Measurements from ENCODE around the gene BCAM. TPM values are rescaled to one million over a fixed set of nuclear protein-coding genes. Genes with fewer than 3 reads are reported as not detected.

BCAM gene
- total and polyA plus RNA-seq, 10 of the 15 experiments (the other 5 are each of a cell fraction or from before 2014, with no cell fraction given): 0.10 to 0.64 TPM; not detected in 8

DNA sequence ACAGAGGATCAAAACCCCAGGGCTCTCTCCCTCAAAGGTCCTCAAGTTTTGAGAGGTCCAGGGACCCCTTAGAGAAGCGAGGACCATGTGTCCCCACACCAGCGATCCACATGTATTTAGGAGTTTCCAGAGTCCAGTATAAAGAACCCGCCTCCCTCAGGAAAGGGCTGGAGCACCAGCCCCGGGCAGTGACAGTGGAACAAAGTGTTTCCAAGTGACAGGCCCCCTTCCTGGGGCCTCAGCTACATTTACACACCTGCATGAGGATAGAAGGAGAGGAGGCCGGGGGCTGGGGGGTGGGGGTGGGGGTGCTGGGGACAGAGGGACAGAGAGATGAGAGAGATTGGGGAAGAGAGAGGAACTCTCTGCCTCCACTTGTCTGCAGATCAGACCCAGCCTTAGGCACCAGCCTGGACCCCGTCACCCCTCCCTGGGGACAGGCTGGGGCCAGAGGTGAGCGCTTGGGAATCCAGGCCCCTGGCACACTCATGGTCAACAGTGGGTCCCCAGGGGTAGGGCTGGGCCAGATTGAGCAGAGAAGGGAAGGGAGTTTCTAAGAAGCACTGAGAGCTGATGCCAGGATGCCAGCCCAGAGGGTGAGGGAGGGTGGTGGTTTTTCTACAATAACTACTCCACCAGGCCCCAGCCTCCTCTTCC lies 802 bp downstream of the BCAM start:
- H3K4me3 ChIP-seq: no peak overlapping the region
- FAIRE-seq (no peak), ATAC-seq (no peak), DNase-seq (ENCODE audit: low read depth, low spot score) (no peak)
- TF ChIP-seq ZNF207 (IDR thresholded peaks at IDR 0.05; ENCODE audit: borderline replicate concordance) (no peak), ZSCAN29 (IDR thresholded peaks at IDR 0.05) (no peak), NFXL1 (IDR thresholded peaks at IDR 0.05; ENCODE audit: borderline replicate concordance) (no peak), EZH2 (IDR thresholded peaks at IDR 0.05; ENCODE audit: borderline replicate concordance, control insufficient read depth, low read depth, low read length) (no peak), CHD4 (IDR thresholded peaks at IDR 0.05) (no peak), EED (IDR thresholded peaks at IDR 0.05; ENCODE audit: low read depth) (no peak), BMI1 (IDR thresholded peaks at IDR 0.05; ENCODE audit: borderline replicate concordance) (no peak)
- TF ChIP-seq, protein P1, sequence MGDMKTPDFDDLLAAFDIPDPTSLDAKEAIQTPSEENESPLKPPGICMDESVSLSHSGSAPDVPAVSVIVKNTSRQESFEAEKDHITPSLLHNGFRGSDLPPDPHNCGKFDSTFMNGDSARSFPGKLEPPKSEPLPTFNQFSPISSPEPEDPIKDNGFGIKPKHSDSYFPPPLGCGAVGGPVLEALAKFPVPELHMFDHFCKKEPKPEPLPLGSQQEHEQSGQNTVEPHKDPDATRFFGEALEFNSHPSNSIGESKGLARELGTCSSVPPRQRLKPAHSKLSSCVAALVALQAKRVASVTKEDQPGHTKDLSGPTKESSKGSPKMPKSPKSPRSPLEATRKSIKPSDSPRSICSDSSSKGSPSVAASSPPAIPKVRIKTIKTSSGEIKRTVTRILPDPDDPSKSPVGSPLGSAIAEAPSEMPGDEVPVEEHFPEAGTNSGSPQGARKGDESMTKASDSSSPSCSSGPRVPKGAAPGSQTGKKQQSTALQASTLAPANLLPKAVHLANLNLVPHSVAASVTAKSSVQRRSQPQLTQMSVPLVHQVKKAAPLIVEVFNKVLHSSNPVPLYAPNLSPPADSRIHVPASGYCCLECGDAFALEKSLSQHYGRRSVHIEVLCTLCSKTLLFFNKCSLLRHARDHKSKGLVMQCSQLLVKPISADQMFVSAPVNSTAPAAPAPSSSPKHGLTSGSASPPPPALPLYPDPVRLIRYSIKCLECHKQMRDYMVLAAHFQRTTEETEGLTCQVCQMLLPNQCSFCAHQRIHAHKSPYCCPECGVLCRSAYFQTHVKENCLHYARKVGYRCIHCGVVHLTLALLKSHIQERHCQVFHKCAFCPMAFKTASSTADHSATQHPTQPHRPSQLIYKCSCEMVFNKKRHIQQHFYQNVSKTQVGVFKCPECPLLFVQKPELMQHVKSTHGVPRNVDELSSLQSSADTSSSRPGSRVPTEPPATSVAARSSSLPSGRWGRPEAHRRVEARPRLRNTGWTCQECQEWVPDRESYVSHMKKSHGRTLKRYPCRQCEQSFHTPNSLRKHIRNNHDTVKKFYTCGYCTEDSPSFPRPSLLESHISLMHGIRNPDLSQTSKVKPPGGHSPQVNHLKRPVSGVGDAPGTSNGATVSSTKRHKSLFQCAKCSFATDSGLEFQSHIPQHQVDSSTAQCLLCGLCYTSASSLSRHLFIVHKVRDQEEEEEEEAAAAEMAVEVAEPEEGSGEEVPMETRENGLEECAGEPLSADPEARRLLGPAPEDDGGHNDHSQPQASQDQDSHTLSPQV (IDR thresholded peaks at IDR 0.05): no peak
- TF ChIP-seq, protein P2, sequence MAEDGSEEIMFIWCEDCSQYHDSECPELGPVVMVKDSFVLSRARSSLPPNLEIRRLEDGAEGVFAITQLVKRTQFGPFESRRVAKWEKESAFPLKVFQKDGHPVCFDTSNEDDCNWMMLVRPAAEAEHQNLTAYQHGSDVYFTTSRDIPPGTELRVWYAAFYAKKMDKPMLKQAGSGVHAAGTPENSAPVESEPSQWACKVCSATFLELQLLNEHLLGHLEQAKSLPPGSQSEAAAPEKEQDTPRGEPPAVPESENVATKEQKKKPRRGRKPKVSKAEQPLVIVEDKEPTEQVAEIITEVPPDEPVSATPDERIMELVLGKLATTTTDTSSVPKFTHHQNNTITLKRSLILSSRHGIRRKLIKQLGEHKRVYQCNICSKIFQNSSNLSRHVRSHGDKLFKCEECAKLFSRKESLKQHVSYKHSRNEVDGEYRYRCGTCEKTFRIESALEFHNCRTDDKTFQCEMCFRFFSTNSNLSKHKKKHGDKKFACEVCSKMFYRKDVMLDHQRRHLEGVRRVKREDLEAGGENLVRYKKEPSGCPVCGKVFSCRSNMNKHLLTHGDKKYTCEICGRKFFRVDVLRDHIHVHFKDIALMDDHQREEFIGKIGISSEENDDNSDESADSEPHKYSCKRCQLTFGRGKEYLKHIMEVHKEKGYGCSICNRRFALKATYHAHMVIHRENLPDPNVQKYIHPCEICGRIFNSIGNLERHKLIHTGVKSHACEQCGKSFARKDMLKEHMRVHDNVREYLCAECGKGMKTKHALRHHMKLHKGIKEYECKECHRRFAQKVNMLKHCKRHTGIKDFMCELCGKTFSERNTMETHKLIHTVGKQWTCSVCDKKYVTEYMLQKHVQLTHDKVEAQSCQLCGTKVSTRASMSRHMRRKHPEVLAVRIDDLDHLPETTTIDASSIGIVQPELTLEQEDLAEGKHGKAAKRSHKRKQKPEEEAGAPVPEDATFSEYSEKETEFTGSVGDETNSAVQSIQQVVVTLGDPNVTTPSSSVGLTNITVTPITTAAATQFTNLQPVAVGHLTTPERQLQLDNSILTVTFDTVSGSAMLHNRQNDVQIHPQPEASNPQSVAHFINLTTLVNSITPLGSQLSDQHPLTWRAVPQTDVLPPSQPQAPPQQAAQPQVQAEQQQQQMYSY (CRISPR knock-in tag; IDR thresholded peaks at IDR 0.05): no peak
- TF ChIP-seq, protein P3, sequence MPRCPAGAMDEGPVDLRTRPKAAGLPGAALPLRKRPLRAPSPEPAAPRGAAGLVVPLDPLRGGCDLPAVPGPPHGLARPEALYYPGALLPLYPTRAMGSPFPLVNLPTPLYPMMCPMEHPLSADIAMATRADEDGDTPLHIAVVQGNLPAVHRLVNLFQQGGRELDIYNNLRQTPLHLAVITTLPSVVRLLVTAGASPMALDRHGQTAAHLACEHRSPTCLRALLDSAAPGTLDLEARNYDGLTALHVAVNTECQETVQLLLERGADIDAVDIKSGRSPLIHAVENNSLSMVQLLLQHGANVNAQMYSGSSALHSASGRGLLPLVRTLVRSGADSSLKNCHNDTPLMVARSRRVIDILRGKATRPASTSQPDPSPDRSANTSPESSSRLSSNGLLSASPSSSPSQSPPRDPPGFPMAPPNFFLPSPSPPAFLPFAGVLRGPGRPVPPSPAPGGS (IDR thresholded peaks at IDR 0.05; ENCODE audit: borderline replicate concordance, insufficient read depth, low read depth, low read length, poor library complexity, severe bottlenecking): no peak
- TF ChIP-seq, protein P4, sequence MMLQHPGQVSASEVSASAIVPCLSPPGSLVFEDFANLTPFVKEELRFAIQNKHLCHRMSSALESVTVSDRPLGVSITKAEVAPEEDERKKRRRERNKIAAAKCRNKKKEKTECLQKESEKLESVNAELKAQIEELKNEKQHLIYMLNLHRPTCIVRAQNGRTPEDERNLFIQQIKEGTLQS (IDR thresholded peaks at IDR 0.05; ENCODE audit: borderline replicate concordance, extremely low read depth, low read depth, low read length): no peak
- in situ Hi-C loops (cut with MboI) (no loop called here), intact Hi-C loops (cut with micrococcal nuclease; ENCODE audit: unreplicated experiment) (no loop called here)
- SMC1A ChIA-PET (ENCODE audit: uncharacterized antibody, unreplicated experiment): interaction anchor here (0.6 kb wide), 1 partner anchor 404 kb away, joined by 3 read pairs; no protein-coding TSS in a partner anchor
- no peak overlapping the region for H3K9ac ChIP-seq (ENCODE audit: control insufficient read depth, insufficient read depth, low read length)
- H3K4me1 ChIP-seq (ENCODE audit: control insufficient read depth, insufficient read depth, low read length): no peaks in the 10 kb centered on the region
- H3K4me2 ChIP-seq (ENCODE audit: control insufficient read depth, insufficient read depth): no peak overlapping the region
- H3K79me2 ChIP-seq (ENCODE audit: control insufficient read depth, insufficient read depth, low read length): no peaks in the 10 kb centered on the region
- no peaks in the 10 kb centered on the region for H4K20me1 ChIP-seq (ENCODE audit: control insufficient read depth, insufficient read depth)
- WGBS (ENCODE audit: insufficient coverage, insufficient replicate concordance, low lambda C conversion rate, missing lambda C conversion rate): 6% methylated on average over 6 of the region's 7 CpGs
- no peaks in the 10 kb centered on the region for H3K9me3 ChIP-seq (replicated peaks; ENCODE audit: control insufficient read depth, insufficient read depth, low read length)
- no peaks in the 10 kb centered on the region for H3K36me3 ChIP-seq (ENCODE audit: control insufficient read depth in 2 of 2, insufficient read depth in 2 of 2, low read length in 1 of 2)
- no peaks in the 10 kb centered on the region; a peak in 2 of 4 replicates for H3K27me3 ChIP-seq (replicated peaks in 1 of 2; ENCODE audit: control insufficient read depth in 2 of 2, insufficient read depth in 2 of 2, low read length in 1 of 2)
- CTCF ChIA-PET: interaction anchor here (3.7 kb wide), 1 partner anchor 86 kb away, joined by 16 read pairs; no protein-coding TSS in a partner anchor
- H3K27ac ChIP-seq (ENCODE audit: control insufficient read depth, insufficient read depth): no peak overlapping the region
- no TSS peak for BruUV-seq (replicated peaks)
- H2AFZ ChIP-seq (ENCODE audit: control insufficient read depth, low read depth, low read length): no peak overlapping the region
- RAD21 ChIA-PET (ENCODE audit: unreplicated experiment): no interaction called here
- POLR2A ChIA-PET: no interaction called here
